Activated CD8-positive, alpha-beta T cell treated with anti-CD3 and anti-CD28 coated beads for 36 hours (primary cell): ENCODE measurements around the gene ARMC9. TPM values are rescaled to one million over a fixed set of nuclear protein-coding genes. Genes with fewer than 3 reads are reported as not detected.

Experiments
- ATAC-seq: fragments of 200-7000 bp; cut with Tn5 transposase; one replicate; pipeline ENCODE4 v1.10.0; 2021; ENCODE audit warnings: mild to moderate bottlenecking, moderate library complexity
- CTCF ChIA-PET: fragments of 350-600 bp; sonication (Branson Sonifier 250); formaldehyde crosslinking; loops from one replicate; lab custom pipeline; 2021; ENCODE audit warnings: antibody characterized with exemption; lab: Charles Lee
- POLR2A ChIA-PET: fragments of 350-600 bp; sonication (Branson Sonifier 250); formaldehyde crosslinking; loops from one replicate; lab custom pipeline; 2021; ENCODE audit warnings: antibody characterized with exemption; lab: Charles Lee
- DNase-seq: peaks from one replicate; pipeline ENCODE4 v3.0.0-alpha.2; 2020
- H3K27ac Mint-ChIP-seq: one replicate; pipeline ENCODE4 v1.8.0; 2021; ENCODE audit warnings: mild to moderate bottlenecking, mixed read lengths
- H3K27me3 Mint-ChIP-seq: one replicate; pipeline ENCODE4 v1.8.0; 2021; ENCODE audit warnings: mixed read lengths
- H3K36me3 Mint-ChIP-seq: one replicate; pipeline ENCODE4 v1.8.0; 2021; ENCODE audit warnings: low read depth, mixed read lengths
- H3K4me1 Mint-ChIP-seq: one replicate; pipeline ENCODE4 v1.8.0; 2021; ENCODE audit warnings: low read depth, mixed read lengths
- H3K4me3 Mint-ChIP-seq: one replicate; pipeline ENCODE4 v1.8.0; 2021; ENCODE audit warnings: mild to moderate bottlenecking, moderate library complexity, mixed read lengths
- H3K9me3 Mint-ChIP-seq: one replicate; pipeline ENCODE4 v1.8.0; 2021; ENCODE audit warnings: mixed read lengths
- intact Hi-C: fragments of 100-400 bp; cut with micrococcal nuclease; formaldehyde crosslinking; loops from one replicate; pipeline ENCODE4 v1.10.0; 2022
- total RNA-seq, 2 experiments: library from RNA; stranded (reverse); gene quantifications; one replicate each; pipeline ENCODE4 v1.2.3, GENCODE V29; 2021
- TF ChIP-seq, protein P1 (sequence below): fragments of 200-600 bp; IDR thresholded peaks from one replicate; pipeline ENCODE4 v1.8.0; 2022; ENCODE audit warnings: antibody characterized with exemption, mild to moderate bottlenecking

The ARMC9 gene
- total RNA-seq, 2 experiments from 2014 or later, result 2.0 to 2.2 TPM

DNA sequence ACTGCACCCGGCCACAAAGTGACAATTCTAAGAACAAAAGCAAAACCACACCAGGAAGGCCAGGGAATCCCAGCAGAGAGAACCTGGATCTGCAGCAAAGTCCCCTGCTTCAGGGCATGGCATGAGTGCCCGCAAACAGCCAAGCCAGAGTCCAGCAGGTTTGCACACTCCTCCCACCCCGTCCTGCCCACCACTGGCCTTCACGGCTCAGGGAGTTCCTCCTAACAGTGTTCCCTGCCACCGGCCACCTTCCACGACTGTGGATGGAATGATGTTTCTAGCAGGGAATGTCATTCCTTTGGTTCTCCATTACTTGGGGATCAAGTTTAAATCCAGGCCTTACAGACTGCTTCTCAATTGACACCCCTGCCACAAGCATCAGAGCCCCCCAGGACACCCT is 155.0 kb downstream of the ARMC9 start:
- TF ChIP-seq, protein P1, sequence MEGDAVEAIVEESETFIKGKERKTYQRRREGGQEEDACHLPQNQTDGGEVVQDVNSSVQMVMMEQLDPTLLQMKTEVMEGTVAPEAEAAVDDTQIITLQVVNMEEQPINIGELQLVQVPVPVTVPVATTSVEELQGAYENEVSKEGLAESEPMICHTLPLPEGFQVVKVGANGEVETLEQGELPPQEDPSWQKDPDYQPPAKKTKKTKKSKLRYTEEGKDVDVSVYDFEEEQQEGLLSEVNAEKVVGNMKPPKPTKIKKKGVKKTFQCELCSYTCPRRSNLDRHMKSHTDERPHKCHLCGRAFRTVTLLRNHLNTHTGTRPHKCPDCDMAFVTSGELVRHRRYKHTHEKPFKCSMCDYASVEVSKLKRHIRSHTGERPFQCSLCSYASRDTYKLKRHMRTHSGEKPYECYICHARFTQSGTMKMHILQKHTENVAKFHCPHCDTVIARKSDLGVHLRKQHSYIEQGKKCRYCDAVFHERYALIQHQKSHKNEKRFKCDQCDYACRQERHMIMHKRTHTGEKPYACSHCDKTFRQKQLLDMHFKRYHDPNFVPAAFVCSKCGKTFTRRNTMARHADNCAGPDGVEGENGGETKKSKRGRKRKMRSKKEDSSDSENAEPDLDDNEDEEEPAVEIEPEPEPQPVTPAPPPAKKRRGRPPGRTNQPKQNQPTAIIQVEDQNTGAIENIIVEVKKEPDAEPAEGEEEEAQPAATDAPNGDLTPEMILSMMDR, result no peak
- intact Hi-C loops, result no loop called here
- no peaks in the 10 kb centered on the region for H3K4me1 Mint-ChIP-seq
- no peaks in the 10 kb centered on the region for H3K9me3 Mint-ChIP-seq
- no peaks in the 10 kb centered on the region for H3K36me3 Mint-ChIP-seq
- no peaks in the 10 kb centered on the region for H3K27me3 Mint-ChIP-seq
- no peak overlapping the region for H3K4me3 Mint-ChIP-seq
- CTCF ChIA-PET, result no interaction called here
- DNase-seq, result no peak
- H3K27ac Mint-ChIP-seq, result no peak overlapping the region
- no peak for ATAC-seq
- POLR2A ChIA-PET, result no interaction called here

DNA sequence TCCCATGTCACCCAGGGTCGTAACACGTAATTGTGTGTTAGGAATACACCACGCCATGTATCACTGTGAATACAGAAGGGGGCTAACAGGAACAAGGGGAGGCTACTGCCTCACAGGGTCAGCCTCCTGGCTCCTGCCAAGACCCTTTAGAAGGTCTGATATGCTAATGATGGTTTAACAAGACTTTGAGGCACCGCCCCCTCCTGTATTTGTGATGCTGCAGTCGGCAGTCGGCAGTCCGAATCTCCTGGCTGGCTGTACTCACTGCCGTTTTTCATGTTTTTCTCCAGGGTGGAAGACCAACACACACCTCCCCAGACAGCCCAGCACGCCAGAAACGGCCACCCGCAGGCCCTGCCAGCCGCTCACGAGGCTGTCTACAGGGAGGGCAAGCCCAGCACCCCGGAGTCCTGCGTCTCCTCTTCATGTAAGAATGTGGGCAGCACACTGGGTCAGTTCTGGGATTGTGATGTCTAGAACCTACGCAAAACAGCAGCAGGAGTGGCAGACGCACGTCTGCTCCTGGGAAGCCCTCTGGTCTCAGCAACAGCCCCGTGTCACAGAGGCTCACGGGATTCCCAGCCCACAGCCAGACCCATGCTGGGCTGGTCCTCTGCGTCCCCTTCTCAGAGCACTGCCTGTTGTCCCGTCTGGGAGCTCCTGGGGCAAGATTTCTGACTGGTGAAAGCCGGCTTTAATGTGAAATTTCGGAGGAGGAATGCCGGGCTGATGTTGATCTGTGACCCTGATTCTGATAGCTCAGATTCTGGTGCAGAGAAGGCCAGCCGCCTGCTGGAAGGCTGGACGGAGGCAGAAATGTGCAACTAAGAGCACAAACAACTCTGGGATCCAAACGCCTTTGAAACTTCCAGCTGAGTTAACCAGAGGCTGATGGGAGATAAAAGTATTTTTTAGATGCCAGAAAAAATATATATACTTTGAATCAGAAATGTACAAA is 157.4 kb downstream of the ARMC9 start:
- DNase-seq, result no peak
- ChIA-PET POLR2A (no interaction called here), CTCF (interaction anchor here (0.8 kb wide), 1 partner anchor 57 kb away, joined by 3 read pairs; no protein-coding TSS in a partner anchor)
- H3K4me3 Mint-ChIP-seq, result no peak overlapping the region
- H3K9me3 Mint-ChIP-seq, result no peaks in the 10 kb centered on the region
- intact Hi-C loops, result no loop called here
- ATAC-seq, result no peak
- no peaks in the 10 kb centered on the region for H3K36me3 Mint-ChIP-seq
- H3K27ac Mint-ChIP-seq, result no peak overlapping the region
- no peaks in the 10 kb centered on the region for H3K4me1 Mint-ChIP-seq
- TF ChIP-seq, protein P1, result no peak
- H3K27me3 Mint-ChIP-seq, result no peaks in the 10 kb centered on the region

DNA sequence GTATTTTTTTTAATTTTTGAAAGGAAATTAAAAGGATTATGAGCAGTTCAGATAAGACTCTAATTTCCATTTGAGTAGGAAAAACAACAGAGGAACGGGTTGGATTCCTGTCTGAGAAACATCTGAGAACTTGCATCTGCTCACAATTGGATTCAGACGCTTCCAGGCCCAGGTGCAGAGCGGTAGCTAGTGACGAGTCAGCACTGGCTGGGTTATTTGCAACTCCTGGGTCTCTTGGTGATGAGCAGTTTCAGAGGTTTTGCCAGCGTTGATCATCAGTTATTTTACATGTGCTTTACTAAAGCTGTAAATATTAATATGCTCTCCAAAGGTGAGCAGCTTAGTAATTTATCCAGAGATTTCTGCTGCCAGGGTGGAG is 158.0 kb downstream of the ARMC9 start:
- Mint-ChIP-seq H3K4me3 (no peak overlapping the region), H3K4me1 (no peaks in the 10 kb centered on the region), H3K9me3 (no peaks in the 10 kb centered on the region), H3K27ac (no peak overlapping the region), H3K27me3 (no peaks in the 10 kb centered on the region), H3K36me3 (no peaks in the 10 kb centered on the region)
- TF ChIP-seq, protein P1, result no peak
- DNase-seq (no peak), ATAC-seq (no peak)
- intact Hi-C loops, result no loop called here
- CTCF ChIA-PET, result interaction anchor here (0.8 kb wide), 1 partner anchor 56 kb away, joined by 3 read pairs; no protein-coding TSS in a partner anchor
- POLR2A ChIA-PET, result interaction anchor here (0.9 kb wide), 1 partner anchor 12 kb away, joined by 3 read pairs; no protein-coding TSS in a partner anchor

DNA sequence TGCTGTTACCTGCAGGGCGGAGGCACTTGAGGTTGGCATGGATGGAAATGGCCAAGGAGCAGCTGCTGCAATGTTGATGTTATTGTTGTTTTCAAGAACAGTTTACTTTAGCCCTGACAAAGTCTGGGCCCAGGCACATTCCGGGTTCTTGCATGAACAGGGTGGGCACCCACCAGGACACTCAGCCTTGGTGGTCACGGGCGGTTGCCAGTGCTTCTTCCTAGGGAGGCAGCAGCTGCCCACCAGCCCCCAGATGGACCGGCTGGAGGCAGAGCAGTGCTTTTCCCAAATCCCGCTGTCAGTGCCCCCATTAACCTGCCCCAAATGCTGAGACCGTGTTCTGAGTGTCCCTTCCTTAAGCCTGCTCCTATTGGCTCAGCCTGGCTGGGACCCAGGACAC is 158.6 kb downstream of the ARMC9 start:
- H3K36me3 Mint-ChIP-seq, result no peaks in the 10 kb centered on the region
- intact Hi-C loops, result no loop called here
- H3K9me3 Mint-ChIP-seq, result no peaks in the 10 kb centered on the region
- no peak for ATAC-seq
- H3K4me3 Mint-ChIP-seq, result no peak overlapping the region
- CTCF ChIA-PET, result no interaction called here
- H3K27me3 Mint-ChIP-seq, result no peaks in the 10 kb centered on the region
- no peak overlapping the region for H3K27ac Mint-ChIP-seq
- no peaks in the 10 kb centered on the region for H3K4me1 Mint-ChIP-seq
- POLR2A ChIA-PET, result interaction anchor here (0.9 kb wide), 1 partner anchor 12 kb away, joined by 3 read pairs; no protein-coding TSS in a partner anchor
- TF ChIP-seq, protein P1, result no peak
- DNase-seq, result no peak

DNA sequence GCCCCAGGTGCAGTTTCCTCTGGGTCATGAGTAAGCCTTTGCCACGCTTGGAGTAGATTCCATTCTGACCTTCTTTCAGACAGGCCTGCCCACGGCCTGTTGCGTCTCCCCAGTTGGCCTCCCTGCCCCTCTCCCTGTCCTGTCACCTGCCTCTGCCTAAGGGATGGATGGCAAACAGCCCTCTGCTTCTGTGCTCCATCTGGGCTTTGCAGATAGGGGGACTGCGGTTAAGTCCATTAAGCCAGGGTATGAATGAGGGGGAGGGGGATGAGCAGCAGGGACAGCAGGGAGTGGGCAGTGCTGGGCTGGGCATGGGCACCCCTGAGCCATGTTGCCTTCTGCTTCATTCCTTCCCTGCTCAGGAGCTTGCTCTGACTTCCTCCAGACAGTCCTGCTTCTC is 159.5 kb downstream of the ARMC9 start:
- Mint-ChIP-seq H3K4me1 (peaks cover 5% of the 10 kb centered on the region), H3K27me3 (no peaks in the 10 kb centered on the region), H3K4me3 (no peak overlapping the region), H3K36me3 (no peaks in the 10 kb centered on the region), H3K27ac (no peak overlapping the region), H3K9me3 (no peaks in the 10 kb centered on the region)
- TF ChIP-seq, protein P1, result no peak
- ATAC-seq, result no peak
- ChIA-PET CTCF (no interaction called here), POLR2A (no interaction called here)
- DNase-seq, result no peak
- intact Hi-C loops, result no loop called here
